ENCODE results near the gene TRPM5. TPM values are rescaled to one million over a fixed set of nuclear protein-coding genes. Genes with fewer than 3 reads are reported as not detected.

TRPM5 gene
- total RNA-seq, 1 donor from 2014 or later = not detected

DNA sequence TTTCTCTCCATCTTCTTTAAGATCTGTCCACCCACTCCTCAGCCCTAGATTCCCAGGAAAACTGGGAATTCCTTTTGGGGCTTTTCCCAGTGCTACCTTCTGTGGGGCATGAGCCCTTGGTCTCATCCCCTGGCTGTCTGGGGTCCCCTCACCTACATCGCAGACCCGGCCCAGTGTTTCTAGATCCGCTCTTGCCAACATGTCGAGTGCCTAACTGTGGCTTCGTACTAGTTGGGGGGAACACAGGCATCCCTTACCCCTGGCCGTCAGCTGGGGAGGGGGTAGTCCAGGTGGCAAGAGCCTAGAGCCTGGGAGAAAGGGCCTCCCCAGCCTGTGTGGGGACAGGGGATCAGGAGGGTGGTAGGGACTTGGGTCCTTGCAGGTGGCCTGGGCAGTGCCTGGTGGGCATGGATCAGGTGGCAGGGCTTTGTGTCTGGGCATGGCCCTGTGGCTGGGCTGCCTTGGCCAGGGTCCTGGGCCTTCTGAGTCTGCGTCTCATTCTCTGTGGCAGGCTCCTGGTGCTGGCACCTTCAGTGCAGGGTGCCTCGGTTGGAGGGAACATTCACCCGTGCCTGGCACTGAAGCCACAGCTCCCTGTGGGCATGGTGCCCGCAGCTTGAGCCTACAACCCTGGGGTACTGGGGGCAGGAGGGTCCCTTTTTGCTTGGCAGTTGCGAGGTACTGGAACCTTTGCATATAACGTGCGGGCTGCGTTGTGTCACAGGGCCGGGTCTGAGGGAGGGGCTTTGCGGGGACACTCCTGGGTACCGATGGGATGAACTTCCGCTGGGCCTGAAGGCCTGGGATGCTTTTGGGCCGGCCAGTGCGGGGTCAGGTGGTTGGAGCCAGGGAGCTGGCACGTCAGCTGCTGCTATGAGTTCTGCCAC is 4.6 kb upstream of the TRPM5 start:
- ATAC-seq = no peak
- Histone ChIP-seq H3K9me3 (no peaks in the 10 kb centered on the region), H3K4me1 (peaks cover 31% of the 10 kb centered on the region)

DNA sequence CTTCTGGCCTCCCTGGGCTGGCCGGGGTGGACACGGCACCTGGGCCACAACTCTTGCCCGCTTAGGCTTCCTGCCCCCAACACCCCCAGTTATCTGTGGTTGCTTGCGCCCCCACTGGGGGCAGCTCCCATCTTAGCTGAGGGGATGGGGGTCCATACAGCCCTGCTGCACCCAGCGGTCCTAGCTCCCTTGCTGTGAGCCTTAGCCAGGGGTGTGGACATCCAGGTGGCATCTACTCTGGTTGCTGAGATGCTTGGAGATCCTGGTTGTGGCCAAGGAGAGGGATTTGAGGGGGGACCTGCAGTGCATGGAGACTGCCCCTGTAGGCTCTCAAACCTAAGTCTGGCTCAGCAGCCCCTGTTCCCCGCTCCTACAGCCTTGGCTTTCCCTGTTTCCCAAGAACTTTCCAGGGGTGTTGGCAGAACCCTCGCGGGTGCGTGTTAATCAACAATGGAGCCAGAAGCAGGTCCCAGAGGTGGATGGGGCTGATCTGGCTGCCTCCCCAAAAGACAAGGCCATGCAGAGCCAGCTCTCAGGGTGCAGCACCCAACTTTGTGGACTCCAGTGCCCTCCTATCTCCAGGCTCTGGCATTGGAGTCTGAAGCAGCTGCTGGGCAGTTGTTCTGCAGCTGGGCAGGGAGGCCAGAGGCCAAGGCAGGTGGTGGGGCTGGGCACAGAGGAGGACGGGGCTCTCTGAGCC is 3.8 kb upstream of the TRPM5 start:
- Histone ChIP-seq H3K9me3 (no peaks in the 10 kb centered on the region), H3K36me3 (no peaks in the 10 kb centered on the region), H3K27ac (peak overlapping the region; percentile 62), H3K27me3 (ENCODE audit: low read depth) (peaks cover 4% of the 10 kb centered on the region), H3K4me1 (peaks cover 35% of the 10 kb centered on the region), H3K4me3 (peak overlapping the region; percentile 61)
- intact Hi-C loops (cut with DNase I) = loop anchor here (10.0 kb wide), 1 partner anchor 447 kb away; no protein-coding TSS in a partner anchor
- TF ChIP-seq, protein P1, sequence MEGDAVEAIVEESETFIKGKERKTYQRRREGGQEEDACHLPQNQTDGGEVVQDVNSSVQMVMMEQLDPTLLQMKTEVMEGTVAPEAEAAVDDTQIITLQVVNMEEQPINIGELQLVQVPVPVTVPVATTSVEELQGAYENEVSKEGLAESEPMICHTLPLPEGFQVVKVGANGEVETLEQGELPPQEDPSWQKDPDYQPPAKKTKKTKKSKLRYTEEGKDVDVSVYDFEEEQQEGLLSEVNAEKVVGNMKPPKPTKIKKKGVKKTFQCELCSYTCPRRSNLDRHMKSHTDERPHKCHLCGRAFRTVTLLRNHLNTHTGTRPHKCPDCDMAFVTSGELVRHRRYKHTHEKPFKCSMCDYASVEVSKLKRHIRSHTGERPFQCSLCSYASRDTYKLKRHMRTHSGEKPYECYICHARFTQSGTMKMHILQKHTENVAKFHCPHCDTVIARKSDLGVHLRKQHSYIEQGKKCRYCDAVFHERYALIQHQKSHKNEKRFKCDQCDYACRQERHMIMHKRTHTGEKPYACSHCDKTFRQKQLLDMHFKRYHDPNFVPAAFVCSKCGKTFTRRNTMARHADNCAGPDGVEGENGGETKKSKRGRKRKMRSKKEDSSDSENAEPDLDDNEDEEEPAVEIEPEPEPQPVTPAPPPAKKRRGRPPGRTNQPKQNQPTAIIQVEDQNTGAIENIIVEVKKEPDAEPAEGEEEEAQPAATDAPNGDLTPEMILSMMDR (IDR thresholded peaks at IDR 0.05) = no peak
- no peak for DNase-seq
- no peak for ATAC-seq

More for the DNA sequence above, 4.6 kb upstream of the TRPM5 start:
- no peak for DNase-seq
- Histone ChIP-seq H3K27me3 (ENCODE audit: low read depth) (peaks cover 3% of the 10 kb centered on the region), H3K27ac (no peak overlapping the region), H3K4me3 (no peak overlapping the region), H3K36me3 (no peaks in the 10 kb centered on the region)
- intact Hi-C loops (cut with DNase I) = loop anchor here (10.0 kb wide), 1 partner anchor 446 kb away; no protein-coding TSS in a partner anchor
- TF ChIP-seq, protein P1 (IDR thresholded peaks at IDR 0.05) = no peak

DNA sequence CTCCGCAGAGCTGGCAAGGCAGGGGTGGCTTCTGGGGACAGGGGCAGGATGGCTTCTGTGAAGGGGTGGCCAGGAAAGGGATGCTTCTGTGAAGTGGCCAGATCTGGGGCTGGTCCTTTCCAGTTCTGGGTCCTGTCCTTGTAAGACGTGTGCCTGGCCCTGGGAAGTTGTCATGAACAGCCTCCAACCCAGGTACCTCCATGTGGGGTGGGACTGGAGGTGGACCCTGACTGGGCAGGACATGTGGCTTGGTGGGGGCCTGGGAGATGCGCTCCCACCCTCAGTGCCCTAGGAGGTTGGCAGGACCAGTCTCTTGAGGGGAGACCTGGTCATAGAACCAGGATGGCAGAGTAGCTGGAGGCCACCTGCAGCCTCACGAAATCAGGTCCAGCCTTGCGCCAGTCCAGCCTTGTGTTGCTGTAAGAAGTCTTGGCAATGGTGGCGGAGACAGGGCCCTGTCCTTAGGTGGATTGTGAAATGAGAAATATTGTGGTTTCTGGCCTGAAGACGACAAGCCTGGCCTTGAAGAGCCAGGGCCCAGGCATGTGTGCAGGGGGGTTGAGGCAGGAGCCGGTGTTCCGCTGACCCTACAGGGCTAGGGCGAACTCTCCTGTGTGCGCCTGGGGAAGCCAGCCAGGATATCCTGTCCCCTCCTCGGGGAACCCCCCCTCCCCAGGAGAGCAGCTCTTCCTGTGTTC is 3.1 kb upstream of the TRPM5 start:
- DNase-seq = peak; percentile 53
- Histone ChIP-seq H3K27ac (peak overlapping the region; percentile 62), H3K9me3 (no peaks in the 10 kb centered on the region), H3K36me3 (no peaks in the 10 kb centered on the region), H3K4me3 (peak overlapping the region; percentile 61), H3K27me3 (ENCODE audit: low read depth) (peaks cover 4% of the 10 kb centered on the region), H3K4me1 (peaks cover 35% of the 10 kb centered on the region)
- ATAC-seq = no peak
- intact Hi-C loops (cut with DNase I) = loop anchor here (10.0 kb wide), 1 partner anchor 447 kb away; no protein-coding TSS in a partner anchor
- TF ChIP-seq, protein P1 (IDR thresholded peaks at IDR 0.05) = no peak

GRCh38 chr11:2446590-2447252 is 2.4 kb upstream of the TRPM5 start:
- DNase-seq (peak; percentile 81), ATAC-seq (no peak)
- TF ChIP-seq, protein P1 (IDR thresholded peaks at IDR 0.05) = no peak
- no peaks in the 10 kb centered on the region for H3K36me3 ChIP-seq
- H3K27ac ChIP-seq = peak overlapping the region; percentile 62
- H3K27me3 ChIP-seq (ENCODE audit: low read depth) = peaks cover 4% of the 10 kb centered on the region
- peak overlapping the region; percentile 61 for H3K4me3 ChIP-seq
- intact Hi-C loops (cut with DNase I) = loop anchor here (10.0 kb wide), 1 partner anchor 448 kb away; no protein-coding TSS in a partner anchor
- peaks cover 35% of the 10 kb centered on the region for H3K4me1 ChIP-seq
- H3K9me3 ChIP-seq = no peaks in the 10 kb centered on the region

Data from lower lobe of right lung (tissue), 2 donors.